Neural cell (in vitro differentiated cells): ENCODE data around the gene CCDC60.

Experiments used
- EP300 ChIP-seq: fragments of 450-650 bp; conservative IDR thresholded peaks from 2 replicates; pipeline ENCODE4 v1.6.1; 2014; ENCODE audit warnings: antibody characterized with exemption, mild to moderate bottlenecking, moderate library complexity; ENCODE audit not compliant: poor library complexity, severe bottlenecking
- EZH2 ChIP-seq: fragments of 200-600, 300-800 bp; shearing (Covaris generic), sonication (generic); IDR thresholded peaks from 2 replicates; pipeline ENCODE4 v1.6.1; 2014; ENCODE audit warnings: antibody characterized with exemption, low read length, borderline replicate concordance, mild to moderate bottlenecking; ENCODE audit not compliant: insufficient read depth, poor library complexity, severe bottlenecking
- MXI1 ChIP-seq: fragments of 450-650 bp; conservative IDR thresholded peaks from 2 replicates; pipeline ENCODE4 v1.6.1; 2014; ENCODE audit warnings: antibody characterized with exemption, mild to moderate bottlenecking; ENCODE audit not compliant: poor library complexity, severe bottlenecking
- POLR2AphosphoS5 ChIP-seq: IDR thresholded peaks from 2 replicates; pipeline ENCODE4 v1.6.1; 2012
- RAD21 ChIP-seq: fragments of 450-650 bp; conservative IDR thresholded peaks from 2 replicates; pipeline ENCODE4 v1.6.1; 2014; ENCODE audit warnings: antibody characterized with exemption, mild to moderate bottlenecking, moderate library complexity
- SMC3 ChIP-seq: fragments of 450-650 bp; conservative IDR thresholded peaks from 2 replicates; pipeline ENCODE4 v1.6.1; 2014; ENCODE audit warnings: antibody characterized with exemption, mild to moderate bottlenecking, moderate library complexity; ENCODE audit not compliant: poor library complexity
- TF ChIP-seq, protein P1 (sequence below): fragments of 450-650 bp; IDR thresholded peaks from 2 replicates; pipeline ENCODE4 v1.5.1; 2014; ENCODE audit warnings: antibody characterized with exemption, mild to moderate bottlenecking, moderate library complexity; ENCODE audit not compliant: poor library complexity, severe bottlenecking

DNA sequence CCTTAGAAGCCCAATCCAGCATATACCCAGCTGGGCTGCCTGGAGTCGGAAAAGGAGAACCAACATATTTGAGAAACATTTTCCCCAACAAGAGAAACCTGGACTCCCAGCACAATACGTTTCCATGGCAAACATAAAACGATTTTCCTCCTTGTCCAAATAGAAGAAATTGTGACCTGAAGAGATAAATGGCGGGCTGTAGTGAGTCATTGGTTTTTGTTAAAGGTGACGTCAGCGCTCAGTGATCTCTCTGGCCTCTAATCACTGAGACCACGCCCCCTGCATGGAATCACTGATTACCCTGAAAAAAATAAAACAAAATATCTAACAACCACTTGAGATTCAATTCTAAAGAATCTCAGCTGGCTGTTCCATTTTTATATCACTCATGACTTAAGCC is 6.0 kb downstream of the CCDC60 start:
- TF ChIP-seq, protein P1, sequence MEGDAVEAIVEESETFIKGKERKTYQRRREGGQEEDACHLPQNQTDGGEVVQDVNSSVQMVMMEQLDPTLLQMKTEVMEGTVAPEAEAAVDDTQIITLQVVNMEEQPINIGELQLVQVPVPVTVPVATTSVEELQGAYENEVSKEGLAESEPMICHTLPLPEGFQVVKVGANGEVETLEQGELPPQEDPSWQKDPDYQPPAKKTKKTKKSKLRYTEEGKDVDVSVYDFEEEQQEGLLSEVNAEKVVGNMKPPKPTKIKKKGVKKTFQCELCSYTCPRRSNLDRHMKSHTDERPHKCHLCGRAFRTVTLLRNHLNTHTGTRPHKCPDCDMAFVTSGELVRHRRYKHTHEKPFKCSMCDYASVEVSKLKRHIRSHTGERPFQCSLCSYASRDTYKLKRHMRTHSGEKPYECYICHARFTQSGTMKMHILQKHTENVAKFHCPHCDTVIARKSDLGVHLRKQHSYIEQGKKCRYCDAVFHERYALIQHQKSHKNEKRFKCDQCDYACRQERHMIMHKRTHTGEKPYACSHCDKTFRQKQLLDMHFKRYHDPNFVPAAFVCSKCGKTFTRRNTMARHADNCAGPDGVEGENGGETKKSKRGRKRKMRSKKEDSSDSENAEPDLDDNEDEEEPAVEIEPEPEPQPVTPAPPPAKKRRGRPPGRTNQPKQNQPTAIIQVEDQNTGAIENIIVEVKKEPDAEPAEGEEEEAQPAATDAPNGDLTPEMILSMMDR = no peak
- TF ChIP-seq POLR2AphosphoS5 = no peak
- TF ChIP-seq EZH2 = no peak
- TF ChIP-seq MXI1 = no peak
- no peak for TF ChIP-seq EP300
- TF ChIP-seq RAD21 = no peak
- no peak for TF ChIP-seq SMC3
